GM21360 (cell line): Measurements from ENCODE around the gene PRADC1.
"Not testable (repeated sequence)": the region's sequence is repeated elsewhere in the genome, so short reads cannot be mapped to it uniquely, and the experiment has no call there.

Experiments used
- ATAC-seq: cut with Tn5 transposase; IDR thresholded peaks from one replicate; pipeline ENCODE4 v1.9.1; 2021; ENCODE audit warnings: mild to moderate bottlenecking, moderate library complexity; ENCODE audit not compliant: unreplicated experiment

Gene PRADC1

GRCh38 chr2:73205611-73206010 lies 27.4 kb downstream of the PRADC1 start:
- no peak for ATAC-seq

- no peak for ATAC-seq
Measured at GRCh38 chr2:73203055-73203681, 29.9 kb downstream of the PRADC1 start.

- no peak for ATAC-seq
Measured at GRCh38 chr2:73202156-73203054, 30.6 kb downstream of the PRADC1 start, which contains the start of gene NOTO. TSS of gene NOTO (plus strand) at chr2:73202574. CDS start at chr2:73202667, 93 bp downstream.

- ATAC-seq, result not testable (repeated sequence)
Measured at GRCh38 chr2:73200281-73200680, 32.8 kb downstream of the PRADC1 start.

- ATAC-seq, result no peak
Measured at GRCh38 chr2:73197579-73197978, 35.5 kb downstream of the PRADC1 start.

GRCh38 chr2:73187549-73187948 lies 45.5 kb downstream of the PRADC1 start:
- no peak for ATAC-seq

- no peak for ATAC-seq
Measured at GRCh38 chr2:73185965-73186364, 47.1 kb downstream of the PRADC1 start.
